ENCODE data around the gene OR4D6.

Gene OR4D6

DNA sequence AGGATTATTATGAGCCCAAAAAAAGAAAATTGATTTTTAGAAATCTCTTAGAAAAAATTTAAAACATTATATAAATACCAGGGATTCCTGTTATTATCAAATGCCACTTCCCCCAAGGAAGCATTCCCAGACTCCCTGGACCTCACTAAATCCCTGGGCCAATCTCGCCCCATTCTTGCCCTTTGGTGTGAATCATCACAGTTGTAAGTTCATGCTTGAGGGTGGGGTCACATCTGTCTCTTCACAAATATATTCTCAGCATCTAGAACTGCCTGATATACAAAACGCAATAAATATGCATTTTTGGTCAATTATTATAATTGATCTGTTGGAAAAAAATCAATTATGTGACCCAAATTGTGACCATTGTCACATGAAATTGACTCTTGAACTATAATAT, 8.3 kb upstream of the OR4D6 start:
- TF ChIP-seq, protein P1, sequence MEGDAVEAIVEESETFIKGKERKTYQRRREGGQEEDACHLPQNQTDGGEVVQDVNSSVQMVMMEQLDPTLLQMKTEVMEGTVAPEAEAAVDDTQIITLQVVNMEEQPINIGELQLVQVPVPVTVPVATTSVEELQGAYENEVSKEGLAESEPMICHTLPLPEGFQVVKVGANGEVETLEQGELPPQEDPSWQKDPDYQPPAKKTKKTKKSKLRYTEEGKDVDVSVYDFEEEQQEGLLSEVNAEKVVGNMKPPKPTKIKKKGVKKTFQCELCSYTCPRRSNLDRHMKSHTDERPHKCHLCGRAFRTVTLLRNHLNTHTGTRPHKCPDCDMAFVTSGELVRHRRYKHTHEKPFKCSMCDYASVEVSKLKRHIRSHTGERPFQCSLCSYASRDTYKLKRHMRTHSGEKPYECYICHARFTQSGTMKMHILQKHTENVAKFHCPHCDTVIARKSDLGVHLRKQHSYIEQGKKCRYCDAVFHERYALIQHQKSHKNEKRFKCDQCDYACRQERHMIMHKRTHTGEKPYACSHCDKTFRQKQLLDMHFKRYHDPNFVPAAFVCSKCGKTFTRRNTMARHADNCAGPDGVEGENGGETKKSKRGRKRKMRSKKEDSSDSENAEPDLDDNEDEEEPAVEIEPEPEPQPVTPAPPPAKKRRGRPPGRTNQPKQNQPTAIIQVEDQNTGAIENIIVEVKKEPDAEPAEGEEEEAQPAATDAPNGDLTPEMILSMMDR (IDR thresholded peaks at IDR 0.05; ENCODE audit: low read depth, low read length, missing control alignments) = no peak
- DNase-seq (ENCODE audit: low read depth) = no peak
- H3K4me3 ChIP-seq (ENCODE audit: low read depth, low read length) = no peak overlapping the region
- in situ Hi-C loops (cut with HindIII; ENCODE audit: low sequenced_read_pairs) = no loop called here

DNA sequence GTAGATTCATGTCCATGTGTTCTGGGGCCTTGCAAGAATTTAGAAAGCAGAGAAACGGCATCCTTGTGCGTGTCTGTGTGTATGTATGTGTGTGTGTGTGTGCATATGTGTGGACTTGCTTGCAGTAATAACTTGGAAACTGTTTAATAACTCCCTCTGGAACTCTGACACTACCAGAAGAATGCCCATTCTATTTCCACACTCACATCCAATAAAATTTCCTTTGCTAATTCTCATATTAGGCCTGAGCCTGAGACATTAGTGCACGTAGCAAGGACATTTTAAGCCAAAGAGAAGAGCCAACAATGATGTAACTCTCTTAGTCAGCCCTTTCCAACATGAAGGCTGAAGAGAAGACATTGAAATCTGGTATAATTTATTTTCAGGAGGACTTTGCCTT, 3.2 kb downstream of the OR4D6 start:
- in situ Hi-C loops (cut with HindIII; ENCODE audit: low sequenced_read_pairs) = no loop called here
- no peak overlapping the region for H3K4me3 ChIP-seq (ENCODE audit: low read depth, low read length)
- DNase-seq (ENCODE audit: low read depth) = no peak
- TF ChIP-seq, protein P1 (IDR thresholded peaks at IDR 0.05; ENCODE audit: low read depth, low read length, missing control alignments) = no peak

DNA sequence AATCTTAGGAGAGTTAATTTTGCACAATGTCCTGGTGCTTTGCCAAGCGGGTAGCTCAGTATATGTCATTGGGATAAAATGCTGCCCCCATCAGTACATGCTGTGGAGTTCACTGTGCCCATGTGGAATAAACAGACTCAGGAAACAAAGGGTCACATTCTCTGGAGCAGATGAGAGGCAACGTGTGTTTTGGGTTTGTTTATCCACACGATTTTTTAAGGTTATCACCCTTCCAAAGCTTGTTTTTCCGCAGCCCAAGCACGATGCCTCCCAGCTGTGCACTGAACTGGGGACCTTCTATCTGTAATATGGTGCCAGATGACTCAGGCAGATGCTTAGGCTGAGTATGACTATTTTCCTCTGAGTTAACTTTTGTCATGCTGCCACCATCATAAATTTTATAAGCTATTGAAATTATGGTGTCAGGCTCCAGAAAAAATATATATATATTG, 6.5 kb downstream of the OR4D6 start:
- TF ChIP-seq, protein P1 (IDR thresholded peaks at IDR 0.05; ENCODE audit: low read depth, low read length, missing control alignments) = no peak
- DNase-seq (ENCODE audit: low read depth) = no peak
- in situ Hi-C loops (cut with HindIII; ENCODE audit: low sequenced_read_pairs) = no loop called here
- H3K4me3 ChIP-seq (ENCODE audit: low read depth, low read length) = no peak overlapping the region

- in situ Hi-C loops (cut with HindIII; ENCODE audit: low sequenced_read_pairs) = no loop called here
- TF ChIP-seq, protein P1 (IDR thresholded peaks at IDR 0.05; ENCODE audit: low read depth, low read length, missing control alignments) = no peak
- no peak within 1 kb of the TSS for H3K4me3 ChIP-seq (ENCODE audit: low read depth, low read length)
- DNase-seq (ENCODE audit: low read depth) = no peak
Measured at GRCh38 chr11:59473015-59473414, 16.3 kb downstream of the OR4D6 start, which contains the start of gene OR4D10. Gene OR4D10, plus strand, starts transcription at chr11:59473315. Its CDS starts 4,115 bp downstream, at chr11:59477430.

DNA sequence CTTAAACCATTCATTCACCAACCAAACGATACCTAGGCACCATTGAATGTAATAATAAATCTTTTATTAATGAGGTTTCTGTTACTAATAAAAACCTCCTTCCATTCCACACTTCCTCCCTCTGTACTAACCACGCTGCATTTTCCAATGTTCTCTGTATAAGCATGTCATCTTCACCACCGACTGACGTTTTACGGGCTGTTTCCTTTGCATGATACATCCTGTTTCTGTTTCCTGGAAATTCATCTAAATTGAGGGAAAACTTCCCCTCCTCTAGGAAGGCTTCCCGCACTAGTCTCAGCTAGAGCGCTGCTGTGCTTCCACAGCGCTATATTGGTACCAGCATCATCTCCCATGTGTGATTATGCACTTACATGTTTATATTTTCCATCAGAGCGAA, 18.4 kb downstream of the OR4D6 start:
- DNase-seq (ENCODE audit: low read depth) = no peak
- H3K4me3 ChIP-seq (ENCODE audit: low read depth, low read length) = no peak overlapping the region
- in situ Hi-C loops (cut with HindIII; ENCODE audit: low sequenced_read_pairs) = no loop called here
- TF ChIP-seq, protein P1 (IDR thresholded peaks at IDR 0.05; ENCODE audit: low read depth, low read length, missing control alignments) = no peak

- in situ Hi-C loops (cut with HindIII; ENCODE audit: low sequenced_read_pairs) = no loop called here
- no peak for DNase-seq (ENCODE audit: low read depth)
- no peak overlapping the region for H3K4me3 ChIP-seq (ENCODE audit: low read depth, low read length)
- TF ChIP-seq, protein P1 (IDR thresholded peaks at IDR 0.05; ENCODE audit: low read depth, low read length, missing control alignments) = no peak
Measured at GRCh38 chr11:59479906-59480305, 23.1 kb downstream of the OR4D6 start.

DNA sequence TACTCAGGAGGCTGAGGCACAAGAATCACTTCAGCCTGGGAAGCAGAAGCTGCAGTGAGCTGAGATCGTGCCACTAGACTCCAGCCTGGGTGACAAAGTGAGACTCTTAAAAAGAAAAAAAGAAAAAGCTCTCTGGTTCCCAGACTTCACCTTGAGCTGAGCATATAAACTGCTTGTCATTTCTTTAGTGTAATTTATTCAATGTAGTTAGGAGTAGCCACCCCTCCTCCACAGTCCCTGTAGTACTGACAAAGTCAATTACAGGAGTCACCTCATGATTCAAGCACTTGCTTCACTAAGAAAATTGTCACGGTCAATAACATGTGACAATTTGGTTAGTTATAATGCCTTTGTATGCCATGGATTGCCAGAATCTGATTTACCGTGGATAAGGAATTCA, 23.6 kb downstream of the OR4D6 start:
- no peak for DNase-seq (ENCODE audit: low read depth)
- TF ChIP-seq, protein P1 (IDR thresholded peaks at IDR 0.05; ENCODE audit: low read depth, low read length, missing control alignments) = no peak
- no peak overlapping the region for H3K4me3 ChIP-seq (ENCODE audit: low read depth, low read length)
- in situ Hi-C loops (cut with HindIII; ENCODE audit: low sequenced_read_pairs) = no loop called here
